ENCODE results near the gene SMCHD1. TPM values are rescaled to one million over a fixed set of nuclear protein-coding genes. Genes with fewer than 3 reads are reported as not detected.

The SMCHD1 gene
- 10 to 100 TPM; 61.8 to 72.5 TPM for total RNA-seq
- polyA plus RNA-seq (2013, experiment 1 of 2) = 42.4 TPM
- polyA plus RNA-seq (2013, experiment 2 of 2) = 53.4 TPM
- long read RNA-seq, experiment 1, full-length matches to known transcripts = 1 of 26 reads
- long read RNA-seq, experiment 1, partial matches to known transcripts = 19 of 26 reads
- long read RNA-seq, experiment 1, other reads (novel, unspliced or antisense) = 6 of 26 reads
- long read RNA-seq, experiment 2, full-length matches to known transcripts = 11 of 55 reads
- long read RNA-seq, experiment 2, partial matches to known transcripts = 30 of 55 reads
- long read RNA-seq, experiment 2, other reads (novel, unspliced or antisense) = 14 of 55 reads
- long read RNA-seq, experiment 3, full-length matches to known transcripts = 1 of 67 reads
- long read RNA-seq, experiment 3, partial matches to known transcripts = 59 of 67 reads
- long read RNA-seq, experiment 3, other reads (novel, unspliced or antisense) = 7 of 67 reads
- long read RNA-seq, experiment 4, partial matches to known transcripts = 4 of 5 reads
- long read RNA-seq, experiment 4, other reads (novel, unspliced or antisense) = 1 of 5 reads

- Histone ChIP-seq H3K27ac (ENCODE audit: low read depth, low read length) (peak within 1 kb of the TSS; percentile 92), H3K4me3 (ENCODE audit: low read length) (peak within 1 kb of the TSS; percentile 100), H3K9ac (ENCODE audit: extremely low read depth, low read length, poor library complexity, severe bottlenecking) (peak within 1 kb of the TSS; percentile 84), H3K27me3 (ENCODE audit: control insufficient read depth, insufficient read depth, low read length, poor library complexity, severe bottlenecking) (peaks cover 10% of the 10 kb centered on the region), H3K9me3 (ENCODE audit: control insufficient read depth, low read length) (no peaks in the 10 kb centered on the region), H3K36me3 (ENCODE audit: control insufficient read depth, insufficient read depth, low read length) (no peaks in the 10 kb centered on the region), H3K4me1 (ENCODE audit: control insufficient read depth, insufficient read depth, low read length) (no peaks in the 10 kb centered on the region)
- H3K27me3 Mint-ChIP-seq (ENCODE audit: insufficient read depth) = peaks cover 44% of the 10 kb centered on the region
- WGBS, 2 experiments (ENCODE audit: insufficient coverage in 1 of 2, insufficient read length in 1 of 2) = 0% methylated on average over 32 to 100 of the region's 100 CpGs
- H3K36me3 Mint-ChIP-seq (ENCODE audit: low read depth) = peaks cover 4% of the 10 kb centered on the region
- H3K27ac Mint-ChIP-seq = peak within 1 kb of the TSS; percentile 94
- H3K9me3 Mint-ChIP-seq = no peaks in the 10 kb centered on the region
- peak within 1 kb of the TSS; percentile 95 for H3K4me3 Mint-ChIP-seq
- no peak for TF ChIP-seq CTCF (conservative IDR thresholded peaks at IDR 0.05)
- peaks cover 24% of the 10 kb centered on the region for H3K4me1 Mint-ChIP-seq
- DNase-seq = peak; percentile 90
Measured at GRCh38 chr18:2655178-2655953, at the start of gene SMCHD1. SMCHD1 (plus strand) TSS chr18:2655726; CDS start chr18:2656076, 350 bp downstream.

GRCh38 chr18:2606335-2606734 lies 49.2 kb upstream of the SMCHD1 start:
- TF ChIP-seq CTCF (conservative IDR thresholded peaks at IDR 0.05) = no peak
- no peaks in the 10 kb centered on the region for H3K9me3 Mint-ChIP-seq

GRCh38 chr18:2609604-2610003 lies 45.9 kb upstream of the SMCHD1 start:
- no peaks in the 10 kb centered on the region for H3K27me3 Mint-ChIP-seq (ENCODE audit: insufficient read depth)
- Histone ChIP-seq H3K4me3 (ENCODE audit: low read length) (no peak overlapping the region), H3K27me3 (ENCODE audit: control insufficient read depth, insufficient read depth, low read length, poor library complexity, severe bottlenecking) (no peaks in the 10 kb centered on the region), H3K9ac (ENCODE audit: extremely low read depth, low read length, poor library complexity, severe bottlenecking) (no peak overlapping the region), H3K9me3 (ENCODE audit: control insufficient read depth, low read length) (peaks cover 1% of the 10 kb centered on the region), H3K36me3 (ENCODE audit: control insufficient read depth, insufficient read depth, low read length) (peaks cover 81% of the 10 kb centered on the region), H3K27ac (ENCODE audit: low read depth, low read length) (no peak overlapping the region), H3K4me1 (ENCODE audit: control insufficient read depth, insufficient read depth, low read length) (peaks cover 2% of the 10 kb centered on the region)
- no peaks in the 10 kb centered on the region for H3K9me3 Mint-ChIP-seq
- TF ChIP-seq CTCF (conservative IDR thresholded peaks at IDR 0.05) = no peak
- H3K36me3 Mint-ChIP-seq (ENCODE audit: low read depth) = peaks cover 33% of the 10 kb centered on the region
- DNase-seq = no peak
- no peak overlapping the region for H3K27ac Mint-ChIP-seq
- no peaks in the 10 kb centered on the region for H3K4me1 Mint-ChIP-seq
- 86% methylated on average over 1 of the region's 2 CpGs; no CpG with 5 or more reads in 1 of the 2 experiments for WGBS, 2 experiments (ENCODE audit: insufficient coverage in 1 of 2, insufficient read length in 1 of 2)
- H3K4me3 Mint-ChIP-seq = no peak overlapping the region

More at GRCh38 chr18:2606335-2606734, 49.2 kb upstream of the SMCHD1 start:
- Mint-ChIP-seq H3K4me1 (no peaks in the 10 kb centered on the region), H3K36me3 (ENCODE audit: low read depth) (peaks cover 26% of the 10 kb centered on the region), H3K27ac (no peak overlapping the region), H3K4me3 (no peak overlapping the region), H3K27me3 (ENCODE audit: insufficient read depth) (no peaks in the 10 kb centered on the region)
- DNase-seq = no peak
- H3K4me3 ChIP-seq (ENCODE audit: low read length) = no peak overlapping the region
- H3K9me3 ChIP-seq (ENCODE audit: control insufficient read depth, low read length) = no peaks in the 10 kb centered on the region
- 100% methylated on average over 2 of the region's 2 CpGs; no CpG with 5 or more reads in 1 of the 2 experiments for WGBS, 2 experiments (ENCODE audit: insufficient coverage in 1 of 2, insufficient read length in 1 of 2)
- H3K36me3 ChIP-seq (ENCODE audit: control insufficient read depth, insufficient read depth, low read length) = peaks cover 83% of the 10 kb centered on the region
- no peaks in the 10 kb centered on the region for H3K27me3 ChIP-seq (ENCODE audit: control insufficient read depth, insufficient read depth, low read length, poor library complexity, severe bottlenecking)
- no peak overlapping the region for H3K27ac ChIP-seq (ENCODE audit: low read depth, low read length)
- H3K9ac ChIP-seq (ENCODE audit: extremely low read depth, low read length, poor library complexity, severe bottlenecking) = no peak overlapping the region
- H3K4me1 ChIP-seq (ENCODE audit: control insufficient read depth, insufficient read depth, low read length) = no peaks in the 10 kb centered on the region
